ENCODE data around the gene CERS5.

DNA sequence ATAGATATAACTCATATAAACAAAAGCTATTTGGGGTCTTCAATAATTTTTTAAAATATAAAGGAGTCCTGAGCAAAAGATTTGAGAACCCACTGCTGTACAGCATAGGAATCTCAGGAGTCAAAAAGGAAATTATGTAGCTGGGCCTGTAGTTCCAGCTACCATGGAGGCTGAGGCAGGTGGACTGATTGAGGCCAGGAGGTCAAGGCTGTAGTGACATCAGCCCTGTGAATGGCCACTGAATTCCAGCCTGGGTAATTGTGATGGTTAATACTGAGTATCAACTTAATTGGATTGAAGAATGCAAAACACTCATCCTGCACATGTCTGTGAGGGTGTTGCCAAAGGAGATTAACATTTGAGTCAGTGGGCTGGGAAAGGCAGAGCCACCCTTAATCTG, 10.5 kb downstream of the CERS5 start:
- TF ChIP-seq, protein P1, sequence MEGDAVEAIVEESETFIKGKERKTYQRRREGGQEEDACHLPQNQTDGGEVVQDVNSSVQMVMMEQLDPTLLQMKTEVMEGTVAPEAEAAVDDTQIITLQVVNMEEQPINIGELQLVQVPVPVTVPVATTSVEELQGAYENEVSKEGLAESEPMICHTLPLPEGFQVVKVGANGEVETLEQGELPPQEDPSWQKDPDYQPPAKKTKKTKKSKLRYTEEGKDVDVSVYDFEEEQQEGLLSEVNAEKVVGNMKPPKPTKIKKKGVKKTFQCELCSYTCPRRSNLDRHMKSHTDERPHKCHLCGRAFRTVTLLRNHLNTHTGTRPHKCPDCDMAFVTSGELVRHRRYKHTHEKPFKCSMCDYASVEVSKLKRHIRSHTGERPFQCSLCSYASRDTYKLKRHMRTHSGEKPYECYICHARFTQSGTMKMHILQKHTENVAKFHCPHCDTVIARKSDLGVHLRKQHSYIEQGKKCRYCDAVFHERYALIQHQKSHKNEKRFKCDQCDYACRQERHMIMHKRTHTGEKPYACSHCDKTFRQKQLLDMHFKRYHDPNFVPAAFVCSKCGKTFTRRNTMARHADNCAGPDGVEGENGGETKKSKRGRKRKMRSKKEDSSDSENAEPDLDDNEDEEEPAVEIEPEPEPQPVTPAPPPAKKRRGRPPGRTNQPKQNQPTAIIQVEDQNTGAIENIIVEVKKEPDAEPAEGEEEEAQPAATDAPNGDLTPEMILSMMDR (conservative IDR thresholded peaks at IDR 0.05; ENCODE audit: low read length): no peak
- no peak for TF ChIP-seq EZH2phosphoT487 (IDR thresholded peaks at IDR 0.05; ENCODE audit: borderline replicate concordance, low read depth, low read length)
